ENCODE results near the gene ACO2.

Gene ACO2

DNA sequence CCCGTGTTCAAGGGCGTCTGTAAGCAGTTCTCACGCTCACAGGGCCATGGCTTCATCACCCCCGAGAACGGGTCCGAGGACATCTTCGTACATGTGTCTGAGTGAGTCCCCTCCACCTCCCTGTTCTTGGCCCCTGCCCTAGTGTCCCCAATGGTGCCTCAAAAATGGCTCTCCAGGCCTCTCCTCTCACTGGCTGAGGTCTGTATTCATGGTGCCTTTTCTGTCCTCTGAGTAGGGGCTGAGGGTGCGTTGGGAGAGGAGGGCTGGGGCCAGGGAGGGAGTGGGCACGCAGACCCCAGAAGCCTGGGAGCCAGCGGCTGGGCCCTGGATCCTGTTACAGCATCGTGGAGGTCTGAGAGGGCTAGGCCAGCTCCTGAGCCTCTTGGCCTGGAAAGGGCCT is 104.8 kb downstream of the ACO2 start:
- Histone ChIP-seq H3F3A (ENCODE audit: control insufficient read depth, insufficient read depth) (no peaks in the 10 kb centered on the region), H3K4me2 (ENCODE audit: low read length) (no peak overlapping the region), H3K9me3 (ENCODE audit: control insufficient read depth, insufficient read depth, low read length) (no peaks in the 10 kb centered on the region), H3K27me3 (ENCODE audit: control insufficient read depth, low read length) (no peaks in the 10 kb centered on the region; the same call in 1 of the 2 replicates), H3K4me3 (ENCODE audit: low read length) (no peak overlapping the region), H4K20me1 (ENCODE audit: control insufficient read depth, insufficient read depth, low read depth, low read length) (no peaks in the 10 kb centered on the region), H3K27ac (ENCODE audit: low read depth, low read length) (no peak overlapping the region), H3K36me3 (ENCODE audit: control insufficient read depth, low read length) (no peaks in the 10 kb centered on the region), H3K9me2 (replicated peaks; ENCODE audit: control insufficient read depth, low read length) (no peaks in the 10 kb centered on the region), H3K4me1 (ENCODE audit: control insufficient read depth, low read length) (no peaks in the 10 kb centered on the region), H3K79me2 (ENCODE audit: control insufficient read depth, low read length) (no peaks in the 10 kb centered on the region)
- TF ChIP-seq, protein P1, sequence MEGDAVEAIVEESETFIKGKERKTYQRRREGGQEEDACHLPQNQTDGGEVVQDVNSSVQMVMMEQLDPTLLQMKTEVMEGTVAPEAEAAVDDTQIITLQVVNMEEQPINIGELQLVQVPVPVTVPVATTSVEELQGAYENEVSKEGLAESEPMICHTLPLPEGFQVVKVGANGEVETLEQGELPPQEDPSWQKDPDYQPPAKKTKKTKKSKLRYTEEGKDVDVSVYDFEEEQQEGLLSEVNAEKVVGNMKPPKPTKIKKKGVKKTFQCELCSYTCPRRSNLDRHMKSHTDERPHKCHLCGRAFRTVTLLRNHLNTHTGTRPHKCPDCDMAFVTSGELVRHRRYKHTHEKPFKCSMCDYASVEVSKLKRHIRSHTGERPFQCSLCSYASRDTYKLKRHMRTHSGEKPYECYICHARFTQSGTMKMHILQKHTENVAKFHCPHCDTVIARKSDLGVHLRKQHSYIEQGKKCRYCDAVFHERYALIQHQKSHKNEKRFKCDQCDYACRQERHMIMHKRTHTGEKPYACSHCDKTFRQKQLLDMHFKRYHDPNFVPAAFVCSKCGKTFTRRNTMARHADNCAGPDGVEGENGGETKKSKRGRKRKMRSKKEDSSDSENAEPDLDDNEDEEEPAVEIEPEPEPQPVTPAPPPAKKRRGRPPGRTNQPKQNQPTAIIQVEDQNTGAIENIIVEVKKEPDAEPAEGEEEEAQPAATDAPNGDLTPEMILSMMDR (IDR thresholded peaks at IDR 0.05; ENCODE audit: low read depth, low read length, poor library complexity, severe bottlenecking), result no peak
- no peak for TF ChIP-seq EZH2phosphoT487 (IDR thresholded peaks at IDR 0.05; ENCODE audit: borderline replicate concordance, low read length)

DNA sequence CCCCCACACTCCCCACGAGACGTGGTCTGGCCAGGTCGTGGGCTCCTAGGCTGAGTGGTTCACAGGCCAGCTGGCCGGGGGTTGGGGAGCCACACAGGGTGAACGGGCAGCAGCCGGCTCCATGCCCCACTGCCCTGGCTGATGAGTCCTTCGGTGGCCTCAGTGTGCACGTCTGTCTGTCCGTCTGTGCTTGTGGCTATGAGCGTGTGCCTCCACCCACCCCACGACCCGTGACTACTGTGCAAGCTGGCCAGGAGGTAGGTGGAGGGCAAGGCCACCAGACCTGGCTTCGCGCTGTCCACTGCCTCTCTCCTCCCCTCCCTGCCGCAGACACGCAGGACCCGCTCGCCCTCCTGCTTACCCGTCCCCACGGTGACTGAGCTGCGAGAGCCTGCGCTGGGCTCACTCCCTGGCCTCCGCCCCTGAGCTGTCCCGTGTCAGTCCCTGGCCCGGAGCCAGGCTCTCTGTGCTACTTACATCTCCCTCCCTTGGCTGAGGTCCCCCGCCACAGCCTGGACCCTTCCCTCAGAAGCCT is 106.0 kb downstream of the ACO2 start:
- Histone ChIP-seq H3K4me2 (ENCODE audit: low read length) (no peak overlapping the region), H3K27ac (ENCODE audit: low read depth, low read length) (no peak overlapping the region), H3K79me2 (ENCODE audit: control insufficient read depth, low read length) (no peaks in the 10 kb centered on the region), H3K4me1 (ENCODE audit: control insufficient read depth, low read length) (no peaks in the 10 kb centered on the region), H3K9me2 (replicated peaks; ENCODE audit: control insufficient read depth, low read length) (no peaks in the 10 kb centered on the region), H4K20me1 (ENCODE audit: control insufficient read depth, insufficient read depth, low read depth, low read length) (no peaks in the 10 kb centered on the region), H3K36me3 (ENCODE audit: control insufficient read depth, low read length) (no peaks in the 10 kb centered on the region), H3F3A (ENCODE audit: control insufficient read depth, insufficient read depth) (no peaks in the 10 kb centered on the region), H3K9me3 (ENCODE audit: control insufficient read depth, insufficient read depth, low read length) (no peaks in the 10 kb centered on the region), H3K27me3 (ENCODE audit: control insufficient read depth, low read length) (no peaks in the 10 kb centered on the region), H3K4me3 (ENCODE audit: low read length) (no peak overlapping the region)
- TF ChIP-seq, protein P1 (IDR thresholded peaks at IDR 0.05; ENCODE audit: low read depth, low read length, poor library complexity, severe bottlenecking), result no peak
- TF ChIP-seq EZH2phosphoT487 (IDR thresholded peaks at IDR 0.05; ENCODE audit: borderline replicate concordance, low read length), result no peak

DNA sequence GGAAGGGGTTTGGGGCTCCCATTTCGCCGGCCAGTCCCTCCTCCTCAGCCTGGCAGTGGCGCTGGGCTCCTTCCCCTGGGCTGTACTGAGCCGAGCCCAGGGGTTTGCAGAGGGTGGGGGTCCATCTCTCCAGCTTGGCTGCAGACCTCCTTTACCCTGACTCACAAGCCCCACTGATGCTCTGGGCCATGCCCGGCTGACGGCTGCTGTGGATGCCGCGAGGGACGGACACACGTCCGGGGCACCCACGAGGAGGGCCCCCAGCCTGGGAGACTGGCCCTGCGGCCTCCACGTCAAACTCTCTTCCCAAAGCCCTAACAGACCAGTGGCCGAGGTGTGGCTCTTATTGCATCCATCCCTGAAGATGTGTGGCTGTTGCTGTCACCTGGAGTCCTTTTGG is 106.6 kb downstream of the ACO2 start:
- Histone ChIP-seq H3F3A (ENCODE audit: control insufficient read depth, insufficient read depth) (no peaks in the 10 kb centered on the region), H3K4me3 (ENCODE audit: low read length) (no peak overlapping the region), H3K4me2 (ENCODE audit: low read length) (no peak overlapping the region), H3K27ac (ENCODE audit: low read depth, low read length) (no peak overlapping the region), H3K36me3 (ENCODE audit: control insufficient read depth, low read length) (no peaks in the 10 kb centered on the region), H3K9me2 (replicated peaks; ENCODE audit: control insufficient read depth, low read length) (no peaks in the 10 kb centered on the region), H3K27me3 (ENCODE audit: control insufficient read depth, low read length) (no peaks in the 10 kb centered on the region), H3K4me1 (ENCODE audit: control insufficient read depth, low read length) (no peaks in the 10 kb centered on the region), H3K9me3 (ENCODE audit: control insufficient read depth, insufficient read depth, low read length) (no peaks in the 10 kb centered on the region), H4K20me1 (ENCODE audit: control insufficient read depth, insufficient read depth, low read depth, low read length) (no peaks in the 10 kb centered on the region), H3K79me2 (ENCODE audit: control insufficient read depth, low read length) (no peaks in the 10 kb centered on the region)
- TF ChIP-seq EZH2phosphoT487 (IDR thresholded peaks at IDR 0.05; ENCODE audit: borderline replicate concordance, low read length), result no peak
- TF ChIP-seq, protein P1 (IDR thresholded peaks at IDR 0.05; ENCODE audit: low read depth, low read length, poor library complexity, severe bottlenecking), result no peak
